NCI-H2196 treated with DMSO at 0.1 percent for 48 hours (cell line): ENCODE measurements around the gene RNU7-1.

Experiments
- DNase-seq: peaks from one replicate; lab custom pipeline; 2025; ENCODE audit not compliant: unreplicated experiment; lab: John Stamatoyannopoulos, UW

Gene RNU7-1

GRCh38 chr12:6987956-6988553, 44.4 kb downstream of the RNU7-1 start:
- no peak for DNase-seq
